HG03354 (cell line): ENCODE data around the gene CLCF1.
A peak's percentile ranks its signal among the peaks of the same experiment; 100 is the strongest.

ENCODE experiments used
- ATAC-seq: cut with Tn5 transposase; IDR thresholded peaks from one replicate; pipeline ENCODE4 v1.9.1; 2021; ENCODE audit warnings: mild to moderate bottlenecking; ENCODE audit not compliant: unreplicated experiment, poor library complexity, severe bottlenecking

Gene CLCF1

GRCh38 chr11:67372993-67373647 is at the start of gene CLCF1:
TSS of gene CLCF1 (minus strand) at chr11:67373598. CDS start at chr11:67373539, 59 bp downstream.
- ATAC-seq, result peak; percentile 18

- ATAC-seq, result no peak
Measured at GRCh38 chr11:67422891-67423290, 49.5 kb upstream of the CLCF1 start.

GRCh38 chr11:67421430-67422031 is 48.1 kb upstream of the CLCF1 start:
- no peak for ATAC-seq

- ATAC-seq, result peak; percentile 78
Measured at GRCh38 chr11:67420646-67421429, 47.4 kb upstream of the CLCF1 start.

GRCh38 chr11:67420147-67420645 is 46.8 kb upstream of the CLCF1 start:
- no peak for ATAC-seq

GRCh38 chr11:67419325-67420049 is 46.1 kb upstream of the CLCF1 start:
- no peak for ATAC-seq

GRCh38 chr11:67418476-67419281 is 45.3 kb upstream of the CLCF1 start:
- no peak for ATAC-seq

GRCh38 chr11:67417425-67417824 is 44.0 kb upstream of the CLCF1 start:
- no peak for ATAC-seq

GRCh38 chr11:67416416-67417335 is 43.3 kb upstream of the CLCF1 start:
- ATAC-seq, result no peak

GRCh38 chr11:67415501-67416304 is 42.3 kb upstream of the CLCF1 start, which contains the start of gene CARNS1:
TSS of gene CARNS1 (plus strand) at chr11:67415678. CDS start at chr11:67416200, 522 bp downstream.
- ATAC-seq, result no peak

GRCh38 chr11:67413266-67413849 is 40.0 kb upstream of the CLCF1 start:
- ATAC-seq, result no peak

- no peak for ATAC-seq
Measured at GRCh38 chr11:67412495-67413179, 39.2 kb upstream of the CLCF1 start.

GRCh38 chr11:67411785-67412152 is 38.4 kb upstream of the CLCF1 start:
- ATAC-seq, result no peak

- no peak for ATAC-seq
Measured at GRCh38 chr11:67410984-67411784, 37.8 kb upstream of the CLCF1 start.

- no peak for ATAC-seq
Measured at GRCh38 chr11:67410369-67410831, 37.0 kb upstream of the CLCF1 start.
